ENCODE data around the gene FOXL3. TPM values are rescaled to one million over a fixed set of nuclear protein-coding genes. Genes with fewer than 3 reads are reported as not detected.

The FOXL3 gene
- total RNA-seq, 4 donors from 2014 or later, result not detected

DNA sequence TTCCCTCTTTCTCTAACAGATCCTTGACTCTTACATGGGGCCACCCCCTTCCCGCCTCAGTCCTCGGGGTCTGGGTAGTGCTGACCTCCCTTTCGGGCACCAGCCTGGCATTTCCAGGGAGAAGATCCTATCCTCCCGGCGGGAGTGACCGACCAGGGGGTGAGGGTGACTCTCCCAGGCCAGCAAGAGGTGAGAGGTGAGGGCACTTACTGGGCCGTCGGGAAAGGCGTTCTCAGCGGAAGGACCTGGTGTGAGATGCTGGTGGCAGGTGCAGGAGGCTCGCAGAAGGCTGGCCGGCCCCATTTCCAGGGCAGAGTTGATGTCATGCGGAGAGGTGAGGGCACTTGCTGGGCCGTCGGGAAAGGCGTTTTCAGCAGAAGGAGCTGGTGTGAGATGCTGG, 4.2 kb upstream of the FOXL3 start:
- DNase-seq (ENCODE audit: low spot score) (no peak), ATAC-seq (ENCODE audit: low FRiP score) (no peak)
- TF ChIP-seq, protein P1, sequence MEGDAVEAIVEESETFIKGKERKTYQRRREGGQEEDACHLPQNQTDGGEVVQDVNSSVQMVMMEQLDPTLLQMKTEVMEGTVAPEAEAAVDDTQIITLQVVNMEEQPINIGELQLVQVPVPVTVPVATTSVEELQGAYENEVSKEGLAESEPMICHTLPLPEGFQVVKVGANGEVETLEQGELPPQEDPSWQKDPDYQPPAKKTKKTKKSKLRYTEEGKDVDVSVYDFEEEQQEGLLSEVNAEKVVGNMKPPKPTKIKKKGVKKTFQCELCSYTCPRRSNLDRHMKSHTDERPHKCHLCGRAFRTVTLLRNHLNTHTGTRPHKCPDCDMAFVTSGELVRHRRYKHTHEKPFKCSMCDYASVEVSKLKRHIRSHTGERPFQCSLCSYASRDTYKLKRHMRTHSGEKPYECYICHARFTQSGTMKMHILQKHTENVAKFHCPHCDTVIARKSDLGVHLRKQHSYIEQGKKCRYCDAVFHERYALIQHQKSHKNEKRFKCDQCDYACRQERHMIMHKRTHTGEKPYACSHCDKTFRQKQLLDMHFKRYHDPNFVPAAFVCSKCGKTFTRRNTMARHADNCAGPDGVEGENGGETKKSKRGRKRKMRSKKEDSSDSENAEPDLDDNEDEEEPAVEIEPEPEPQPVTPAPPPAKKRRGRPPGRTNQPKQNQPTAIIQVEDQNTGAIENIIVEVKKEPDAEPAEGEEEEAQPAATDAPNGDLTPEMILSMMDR (IDR thresholded peaks at IDR 0.05), result no peak

DNA sequence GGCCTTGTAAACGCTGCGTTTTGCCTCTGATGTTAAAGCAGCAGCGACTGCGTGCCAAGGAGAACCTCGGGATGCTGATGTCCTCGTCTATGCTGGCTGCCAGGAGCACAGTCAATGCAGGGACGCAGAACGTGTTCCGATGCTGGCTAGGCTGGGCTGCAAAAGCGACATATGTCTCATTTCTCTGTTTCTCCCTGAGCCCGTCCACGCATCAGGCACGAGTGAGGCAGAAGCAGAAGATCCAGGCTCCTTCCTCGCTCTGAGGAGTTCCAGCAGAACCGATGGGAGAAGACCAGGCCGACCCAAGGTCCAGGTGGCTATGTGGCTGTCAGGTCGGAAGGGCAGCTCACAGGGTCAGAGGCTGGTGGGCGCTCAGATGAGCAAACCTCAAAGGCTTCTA, 3.7 kb upstream of the FOXL3 start:
- DNase-seq (ENCODE audit: low spot score), result no peak
- no peak for ATAC-seq (ENCODE audit: low FRiP score)
- TF ChIP-seq, protein P1 (IDR thresholded peaks at IDR 0.05), result no peak

DNA sequence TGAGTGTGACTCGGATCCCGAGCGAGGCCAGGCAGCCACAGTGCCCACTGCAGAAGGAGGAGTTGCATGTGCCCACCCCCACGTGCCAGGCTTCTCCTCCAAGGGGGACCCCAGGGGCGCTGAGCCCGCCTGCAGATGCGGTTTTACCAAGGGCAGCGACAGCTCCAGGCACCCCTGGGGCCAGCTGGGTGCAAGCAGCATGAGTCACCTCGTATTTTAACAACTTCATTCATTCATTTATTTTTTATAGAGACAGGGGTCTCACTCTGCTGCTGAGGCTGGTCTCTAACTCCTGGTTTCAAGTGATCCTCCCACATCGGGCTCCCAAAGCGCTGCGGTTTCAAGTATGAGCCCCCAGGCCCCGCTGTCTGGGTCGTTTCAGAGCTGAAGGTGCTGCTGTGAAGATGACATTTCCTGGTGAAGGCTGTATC, 1.3 kb upstream of the FOXL3 start:
- TF ChIP-seq, protein P1 (IDR thresholded peaks at IDR 0.05), result no peak
- DNase-seq (ENCODE audit: low spot score) (no peak), ATAC-seq (ENCODE audit: low FRiP score) (no peak)

DNA sequence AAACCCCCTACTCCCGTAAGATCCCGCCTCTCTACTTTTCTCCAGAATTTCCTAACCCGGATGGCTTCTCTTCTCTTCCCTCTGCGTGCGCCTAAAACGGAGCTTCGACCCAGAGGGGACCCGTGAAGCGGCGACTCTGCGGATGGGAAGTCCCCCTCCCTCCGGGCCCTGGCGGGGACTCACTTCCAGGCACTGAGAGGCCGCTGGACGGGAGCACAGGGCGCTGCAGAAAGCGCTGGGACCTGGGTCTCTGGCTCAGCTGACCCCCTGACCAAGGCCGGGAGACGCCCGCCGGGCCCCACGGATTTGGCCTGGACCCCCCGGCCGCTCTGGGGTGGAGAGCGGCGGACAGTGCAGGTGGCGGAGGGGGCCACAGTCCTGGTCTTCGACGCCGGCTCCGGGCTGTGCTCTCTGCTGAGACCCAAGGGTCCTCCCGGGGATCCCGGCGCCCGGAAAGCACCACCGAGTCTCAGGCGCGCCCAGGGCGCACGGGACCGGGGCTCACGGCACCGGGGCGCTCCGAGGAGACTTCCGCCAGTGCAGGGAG, 688 bp upstream of the FOXL3 start:
- ATAC-seq (ENCODE audit: low FRiP score) (no peak), DNase-seq (ENCODE audit: low spot score) (no peak)
- TF ChIP-seq, protein P1 (IDR thresholded peaks at IDR 0.05), result no peak

DNA sequence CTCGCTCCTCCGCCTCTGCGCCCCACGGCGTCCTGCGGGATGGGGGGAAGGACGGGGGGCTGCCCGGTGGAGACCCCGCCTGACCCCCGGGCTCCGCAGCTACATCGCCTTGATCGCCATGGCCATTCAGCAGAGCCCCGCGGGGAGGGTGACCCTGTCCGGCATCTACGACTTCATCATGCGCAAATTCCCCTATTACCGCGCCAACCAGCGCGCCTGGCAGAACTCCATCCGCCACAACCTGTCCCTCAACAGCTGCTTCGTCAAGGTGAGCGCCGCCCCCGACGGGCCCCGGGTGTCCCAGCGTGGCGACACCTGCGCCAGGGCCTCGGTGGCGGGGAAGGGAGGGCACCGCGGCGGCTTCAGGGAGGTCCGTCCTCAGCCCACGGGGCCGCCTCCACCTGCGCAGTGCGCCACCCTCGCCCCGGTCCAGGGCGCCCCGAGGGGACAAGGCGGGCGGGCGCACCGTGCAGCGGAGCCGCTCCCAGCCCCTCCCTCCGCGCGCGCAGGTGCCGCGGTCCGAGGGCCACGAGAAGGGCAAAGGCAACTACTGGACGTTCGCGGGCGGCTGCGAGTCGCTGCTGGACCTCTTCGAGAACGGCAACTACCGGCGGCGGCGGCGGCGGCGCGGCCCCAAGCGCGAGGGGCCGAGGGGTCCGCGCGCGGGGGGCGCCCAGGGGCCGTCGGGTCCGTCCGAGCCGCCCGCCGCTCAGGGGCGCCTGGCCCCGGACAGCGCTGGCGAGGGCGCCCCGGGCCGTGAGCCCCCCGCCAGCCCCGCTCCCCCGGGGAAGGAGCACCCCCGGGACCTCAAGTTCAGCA, 793 bp downstream of the FOXL3 start:
- TF ChIP-seq, protein P1 (IDR thresholded peaks at IDR 0.05), result no peak
- DNase-seq (ENCODE audit: low spot score), result no peak
- ATAC-seq (ENCODE audit: low FRiP score), result no peak

DNA sequence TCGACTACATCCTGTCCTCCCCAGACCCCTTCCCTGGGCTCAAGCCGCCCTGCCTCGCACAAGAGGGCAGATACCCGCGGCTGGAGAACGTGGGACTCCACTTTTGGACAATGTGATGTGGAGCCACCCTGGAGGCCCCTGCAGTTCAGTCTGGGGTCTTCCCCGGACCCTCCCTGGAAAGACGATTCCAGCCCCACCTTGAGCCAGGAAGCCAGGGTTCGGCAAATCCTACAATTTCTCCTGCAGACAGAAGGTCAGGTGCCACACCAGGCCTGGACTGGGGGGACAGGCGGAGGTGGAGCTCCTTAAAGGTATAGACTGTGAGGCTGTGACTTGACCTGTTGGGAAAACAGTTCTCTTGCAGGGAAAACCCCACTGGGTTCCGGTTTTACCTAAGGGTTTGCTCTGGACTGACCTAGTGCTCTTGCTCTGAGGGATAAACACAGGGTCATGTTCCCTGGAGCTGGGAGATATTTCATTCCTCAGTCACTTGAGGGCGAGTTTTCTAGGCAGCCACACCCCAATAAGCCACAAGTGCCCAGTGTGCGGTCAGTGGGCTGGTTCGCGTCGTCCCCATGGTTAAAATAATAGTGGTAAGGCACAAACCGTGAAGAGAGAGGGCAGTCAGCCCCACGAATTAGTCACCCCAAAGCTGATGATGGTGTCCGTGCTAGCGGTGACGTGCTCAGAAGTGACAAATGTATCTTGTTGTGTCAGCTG, 1.6 kb downstream of the FOXL3 start:
- ATAC-seq (ENCODE audit: low FRiP score), result no peak
- TF ChIP-seq, protein P1 (IDR thresholded peaks at IDR 0.05), result no peak
- no peak for DNase-seq (ENCODE audit: low spot score)
